GM15510 (cell line): Measurements from ENCODE around the gene RAD17.
A peak's percentile ranks its signal among the peaks of the same experiment; 100 is the strongest.

Experiments
- POLR2A ChIP-seq: IDR thresholded peaks from 3 replicates; pipeline ENCODE4 v1.6.1; 2011; ENCODE audit warnings: borderline replicate concordance; ENCODE audit not compliant: insufficient read length; ENCODE audit errors: extremely low read depth

Gene RAD17

DNA sequence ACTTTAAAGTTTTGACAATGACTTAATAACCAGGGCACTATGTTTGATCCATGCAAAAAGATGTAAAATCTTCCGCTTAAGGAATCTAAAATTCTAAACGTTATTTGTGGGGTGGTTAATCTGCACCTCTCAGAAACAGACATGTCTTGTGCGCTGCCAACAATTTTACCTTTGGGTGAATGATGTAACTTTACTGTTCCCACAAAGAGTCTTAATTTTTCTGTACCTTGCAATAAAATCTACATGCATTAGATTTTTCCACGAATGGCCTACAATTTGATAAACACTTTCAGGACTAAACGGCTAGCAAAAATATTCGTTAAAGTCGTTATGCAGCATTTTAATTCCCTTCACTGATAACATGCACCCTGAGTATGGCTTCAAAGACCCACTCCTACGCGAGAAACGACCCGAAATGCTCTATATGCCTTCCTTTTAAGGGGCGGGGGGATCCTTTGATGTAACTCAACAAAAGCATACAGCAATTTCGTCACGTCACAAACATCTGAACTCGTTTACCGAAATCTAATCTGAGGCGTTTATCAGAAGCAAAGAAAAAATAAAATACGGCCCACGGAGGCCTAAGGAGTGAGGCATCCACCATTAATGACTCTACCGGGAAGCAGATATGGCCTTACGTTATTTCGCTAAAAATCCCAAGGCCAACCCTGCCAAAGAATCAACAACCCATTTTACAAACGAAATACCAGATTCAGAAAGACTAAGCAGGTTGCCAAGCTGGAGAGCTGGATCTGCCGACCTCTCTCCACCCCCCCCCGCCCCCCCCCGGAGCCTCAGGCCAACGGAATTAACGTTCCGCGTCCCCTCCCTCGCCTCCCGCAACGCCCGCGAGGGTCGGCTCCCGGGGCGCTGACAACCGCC is 919 bp upstream of the RAD17 start:
- TF ChIP-seq POLR2A = no peak

DNA sequence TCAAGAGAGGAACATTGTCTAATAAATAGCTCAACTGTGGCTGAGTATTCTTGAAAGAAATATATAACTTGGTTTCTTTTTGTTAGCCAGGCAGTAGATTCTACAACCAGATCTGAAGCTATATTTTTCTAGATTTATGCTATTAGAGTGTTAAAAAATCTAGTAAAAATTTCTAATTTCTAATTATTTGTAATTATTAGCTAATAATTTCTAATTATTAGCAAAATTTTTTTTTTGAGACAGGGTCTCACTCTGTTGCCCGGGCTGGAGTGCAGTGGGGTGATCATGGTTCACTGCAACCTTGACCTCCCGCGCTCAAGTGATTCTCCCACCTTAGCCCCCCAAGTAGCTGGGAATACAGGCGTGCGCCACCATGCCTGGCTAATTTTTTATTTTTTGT is 2.8 kb downstream of the RAD17 start:
- no peak for TF ChIP-seq POLR2A

DNA sequence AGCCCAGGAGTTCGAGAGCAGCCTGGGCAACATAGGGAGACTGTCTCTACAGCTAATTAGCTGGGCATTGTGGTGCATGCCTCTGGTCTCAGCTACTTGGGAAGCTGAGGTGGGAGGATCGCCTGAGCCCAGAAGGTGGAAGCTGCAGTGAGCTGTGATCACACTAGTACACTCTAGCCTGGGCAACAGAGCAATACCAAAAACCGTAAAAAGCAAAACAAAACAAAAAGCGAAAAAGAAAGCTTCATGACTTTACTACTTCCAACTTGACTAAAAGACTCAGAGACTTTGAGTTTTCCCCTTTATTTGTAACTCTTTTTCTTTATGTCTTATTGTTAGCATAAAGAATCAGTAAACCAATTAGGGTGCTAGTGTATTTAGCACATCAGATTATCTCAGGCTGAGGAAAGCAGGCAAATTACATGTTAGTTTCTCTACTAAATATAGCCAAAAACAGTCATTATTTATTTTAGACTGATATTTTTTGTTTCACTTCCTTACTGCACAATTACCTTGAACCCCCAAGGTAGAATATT is 5.4 kb downstream of the RAD17 start:
- TF ChIP-seq POLR2A = no peak

DNA sequence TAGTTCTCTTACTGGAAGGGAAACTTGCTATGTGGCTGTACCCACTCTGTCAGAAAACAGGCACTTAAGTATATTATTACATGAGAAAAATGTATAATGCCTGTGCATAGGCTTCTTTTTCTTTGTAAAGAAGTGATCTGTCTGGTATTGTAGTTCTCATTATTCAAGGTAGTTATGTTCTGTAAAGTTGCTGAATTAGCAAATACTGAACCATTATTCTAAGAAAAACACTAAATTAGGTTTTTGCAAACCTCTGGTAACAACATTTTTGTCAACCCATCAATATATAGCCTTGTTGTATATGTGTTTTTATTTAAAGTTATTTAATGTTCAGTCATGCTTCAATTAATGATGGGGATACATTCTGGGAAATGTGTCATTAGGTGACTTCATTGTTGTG is 8.8 kb downstream of the RAD17 start:
- no peak for TF ChIP-seq POLR2A

DNA sequence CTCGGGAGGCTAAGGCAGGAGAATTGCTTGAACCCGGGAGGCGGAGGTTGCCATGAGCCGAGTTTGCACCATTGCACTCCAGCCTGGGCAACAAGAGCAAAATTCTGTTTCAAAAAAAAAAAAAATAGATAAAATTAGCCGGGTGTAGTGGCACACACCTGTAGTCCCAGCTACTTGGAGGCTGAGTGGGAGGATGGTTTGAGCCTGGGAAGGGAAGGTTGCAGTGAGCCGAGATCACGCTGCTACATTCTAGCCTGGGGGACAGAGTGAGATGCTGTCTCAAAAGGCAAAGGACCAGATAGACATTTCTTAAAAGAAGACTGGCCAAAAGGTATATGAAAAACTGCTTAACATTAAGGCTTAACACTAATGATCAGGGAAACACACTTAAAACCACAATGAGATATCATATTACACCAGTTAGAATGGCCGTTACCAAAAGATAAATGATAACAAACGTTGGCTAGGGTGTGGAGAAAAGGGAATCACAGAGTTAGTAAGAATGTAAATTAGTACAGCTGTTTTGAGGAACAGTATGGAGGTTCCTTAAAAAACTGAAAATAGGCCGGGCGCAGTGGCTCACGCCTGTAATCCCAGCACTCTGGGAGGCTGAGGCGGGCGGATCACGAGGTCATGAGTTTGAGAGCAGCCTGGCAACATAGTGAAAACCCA is 35.2 kb downstream of the RAD17 start:
- TF ChIP-seq POLR2A = no peak

DNA sequence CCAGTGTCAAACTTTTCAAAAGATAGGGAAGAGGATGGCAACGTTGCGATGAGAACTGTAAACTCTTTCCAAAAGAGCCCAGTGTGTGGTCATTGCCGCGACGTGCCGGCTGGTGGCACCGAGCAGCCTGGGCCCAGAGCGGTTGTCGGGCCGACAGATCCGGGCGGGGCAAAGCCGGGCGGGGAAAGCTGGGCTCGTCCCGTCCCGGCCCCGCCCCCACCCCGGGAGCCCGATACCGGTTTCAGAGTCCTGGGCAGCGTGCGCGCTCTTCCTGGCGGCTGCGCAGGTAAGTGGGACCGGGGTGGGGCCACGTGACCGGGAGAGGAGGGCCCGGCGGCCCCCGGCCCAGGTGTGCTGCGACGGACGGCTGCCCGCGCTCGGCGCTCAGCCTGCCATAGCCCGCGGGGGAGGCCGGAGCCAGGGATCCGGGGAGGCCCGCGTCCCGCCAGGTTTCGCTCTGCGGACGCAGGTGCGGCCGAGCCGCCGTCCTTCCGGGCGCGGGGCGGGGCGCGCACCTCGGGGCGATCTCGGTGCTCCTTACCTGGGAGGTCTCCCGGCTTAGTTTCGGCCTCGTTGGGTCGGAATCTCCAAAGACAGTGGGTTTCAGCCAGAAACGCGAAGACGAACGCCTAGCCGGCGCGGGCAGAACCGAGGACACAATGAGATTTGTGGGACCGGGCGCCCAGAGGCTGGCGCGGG is 45.4 kb downstream of the RAD17 start, which contains the start of gene MARVELD2:
TSS of gene MARVELD2 (plus strand) at position 232 of the 699 bp plus-strand sequence. CDS start 4,270 bp downstream, outside the sequence.
- peak; percentile 21 for TF ChIP-seq POLR2A

DNA sequence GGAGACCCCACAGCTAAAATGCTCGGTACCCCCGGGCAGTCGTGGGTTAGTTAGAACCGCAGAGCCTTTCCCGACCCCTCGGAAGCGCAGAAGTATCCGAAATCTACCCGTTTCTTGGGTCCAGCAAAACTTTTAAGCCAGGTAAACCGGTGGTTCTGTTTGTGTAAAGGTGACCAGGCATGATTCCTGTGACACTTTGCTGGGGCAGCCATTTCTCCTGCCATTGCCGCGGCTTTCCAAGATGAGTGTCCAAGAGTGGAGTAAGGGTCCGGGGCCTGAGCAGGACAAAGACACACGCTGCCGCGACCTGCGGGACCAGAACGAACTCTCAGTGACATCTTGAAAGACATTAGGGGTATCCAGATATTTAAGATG is 46.0 kb downstream of the RAD17 start:
- no peak for TF ChIP-seq POLR2A

DNA sequence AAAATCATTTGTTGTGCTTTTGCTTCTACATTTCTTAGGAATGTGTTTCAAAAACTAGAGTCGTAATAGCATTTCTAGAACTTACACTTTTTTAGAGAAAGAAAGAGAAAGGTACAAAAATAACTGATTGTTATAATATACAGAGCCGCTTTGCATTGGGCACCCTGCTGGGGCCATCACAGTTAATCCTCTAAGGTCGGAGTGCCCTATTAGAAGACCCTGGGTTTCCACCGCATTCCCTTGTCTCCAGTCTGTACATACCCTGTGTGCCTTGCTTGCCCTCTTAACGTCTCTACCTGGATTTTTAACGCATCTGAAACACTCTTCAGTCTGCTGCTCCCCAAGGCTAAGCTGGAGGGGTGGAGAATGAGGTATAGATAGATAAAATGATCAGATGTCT is 46.6 kb downstream of the RAD17 start:
- no peak for TF ChIP-seq POLR2A

DNA sequence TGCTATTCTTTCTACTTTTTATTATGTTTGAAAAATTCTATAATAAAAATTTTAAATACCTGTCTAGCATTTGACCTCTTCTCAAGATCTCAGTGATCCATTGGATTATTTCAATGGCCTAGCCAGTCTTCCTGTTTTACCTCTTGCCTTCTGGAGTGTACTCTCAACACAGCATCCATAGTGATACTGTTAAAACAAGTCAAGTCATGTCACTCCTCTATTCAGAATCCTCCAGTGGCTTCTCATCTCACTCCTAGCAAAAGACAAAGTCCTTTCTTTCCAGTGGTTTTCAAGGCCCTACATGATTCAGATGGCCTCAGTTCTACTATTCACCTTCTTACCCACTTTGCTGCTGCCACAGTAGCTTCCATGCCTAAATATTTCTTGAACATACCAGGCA is 47.1 kb downstream of the RAD17 start:
- no peak for TF ChIP-seq POLR2A

DNA sequence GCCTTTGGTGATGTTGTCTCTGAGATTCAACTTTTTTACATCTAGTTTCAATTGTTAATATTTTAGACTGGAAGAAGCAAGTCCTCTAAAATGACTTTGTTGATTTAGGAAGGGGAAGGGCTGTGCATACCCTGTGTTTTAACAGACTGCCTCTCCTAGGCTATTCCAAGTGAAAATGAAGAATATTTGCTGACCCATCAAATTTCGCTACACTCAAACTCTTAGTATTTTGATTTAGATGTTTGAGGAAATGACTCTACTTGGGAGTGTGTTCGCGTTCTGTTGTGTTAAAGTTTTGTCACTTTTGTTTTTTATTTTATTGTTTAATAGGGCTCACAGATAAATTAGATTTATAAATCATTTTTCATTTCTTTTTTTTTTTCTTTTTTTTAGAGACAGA is 48.9 kb downstream of the RAD17 start:
- TF ChIP-seq POLR2A = no peak

DNA sequence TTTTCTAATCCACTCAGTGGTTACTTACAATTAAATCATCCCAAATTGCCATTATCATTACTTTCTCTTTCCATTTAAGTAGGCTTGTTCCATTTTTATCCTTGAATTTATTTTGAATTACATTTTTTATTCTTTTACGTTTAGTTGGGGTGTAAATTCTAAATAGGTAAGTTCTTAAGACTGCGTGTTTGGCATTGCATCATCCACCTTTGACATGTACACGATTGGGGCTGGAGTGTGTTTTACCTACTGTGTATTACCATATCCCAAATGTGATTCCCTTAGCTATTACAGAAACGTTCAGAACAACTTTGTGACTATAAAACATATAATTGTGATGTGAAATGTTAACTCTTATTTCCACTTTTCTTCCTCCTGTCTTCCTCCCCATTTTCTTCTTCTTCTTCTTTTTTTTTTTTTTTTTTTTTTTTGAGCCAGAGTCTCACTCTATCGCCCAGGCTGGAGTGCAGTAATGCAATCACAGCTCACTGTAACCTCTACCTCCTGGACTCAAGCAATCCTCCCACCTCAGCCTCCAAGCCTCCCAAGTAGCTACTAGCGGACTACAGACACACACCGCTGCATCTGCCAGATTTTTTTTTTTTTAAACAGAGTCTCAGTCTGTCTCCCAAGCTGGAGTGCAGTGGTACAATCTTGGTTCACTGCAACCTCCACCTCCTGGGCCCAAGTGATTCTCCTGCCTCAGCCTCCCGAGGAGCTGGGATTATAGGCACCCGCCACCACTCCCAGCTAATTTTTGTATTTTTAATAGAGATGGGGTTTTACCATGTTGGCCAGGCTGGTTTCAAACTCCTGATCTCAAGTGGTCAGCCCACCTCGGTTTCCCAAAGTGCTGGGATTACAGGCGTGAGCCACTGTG is 62.0 kb downstream of the RAD17 start:
- TF ChIP-seq POLR2A = no peak

DNA sequence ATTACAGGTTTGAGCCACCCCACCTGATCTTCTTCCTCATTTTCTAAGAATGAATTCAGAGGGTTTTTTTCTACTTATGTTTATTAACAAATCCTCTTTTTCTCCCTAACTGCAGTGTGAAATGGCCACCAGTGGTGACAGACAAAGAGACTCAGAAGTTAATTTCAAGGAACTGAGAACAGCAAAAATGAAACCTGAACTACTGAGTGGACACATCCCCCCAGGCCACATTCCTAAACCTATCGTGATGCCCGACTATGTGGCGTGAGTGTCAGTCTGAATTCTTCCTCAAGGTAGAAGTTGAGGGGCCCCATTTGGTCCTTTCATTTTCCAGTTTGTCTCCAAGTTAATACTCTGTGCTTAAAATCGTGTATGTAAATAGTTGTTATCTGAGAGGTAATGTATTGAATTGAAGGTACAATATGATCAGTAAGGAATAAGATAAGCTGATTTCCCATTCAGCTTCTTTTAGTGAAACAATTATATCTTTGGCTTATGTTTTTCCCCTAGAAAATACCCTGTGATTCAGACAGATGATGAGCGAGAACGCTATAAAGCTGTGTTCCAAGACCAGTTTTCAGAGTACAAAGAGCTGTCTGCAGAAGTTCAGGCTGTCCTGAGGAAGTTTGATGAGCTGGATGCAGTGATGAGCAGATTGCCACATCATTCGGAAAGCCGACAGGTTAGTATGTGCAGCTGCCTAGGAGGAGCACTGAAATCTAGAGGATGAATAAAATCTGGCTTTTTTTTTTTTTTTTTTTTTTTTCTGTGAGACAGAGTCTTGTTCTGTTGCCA is 63.0 kb downstream of the RAD17 start:
- TF ChIP-seq POLR2A = no peak

DNA sequence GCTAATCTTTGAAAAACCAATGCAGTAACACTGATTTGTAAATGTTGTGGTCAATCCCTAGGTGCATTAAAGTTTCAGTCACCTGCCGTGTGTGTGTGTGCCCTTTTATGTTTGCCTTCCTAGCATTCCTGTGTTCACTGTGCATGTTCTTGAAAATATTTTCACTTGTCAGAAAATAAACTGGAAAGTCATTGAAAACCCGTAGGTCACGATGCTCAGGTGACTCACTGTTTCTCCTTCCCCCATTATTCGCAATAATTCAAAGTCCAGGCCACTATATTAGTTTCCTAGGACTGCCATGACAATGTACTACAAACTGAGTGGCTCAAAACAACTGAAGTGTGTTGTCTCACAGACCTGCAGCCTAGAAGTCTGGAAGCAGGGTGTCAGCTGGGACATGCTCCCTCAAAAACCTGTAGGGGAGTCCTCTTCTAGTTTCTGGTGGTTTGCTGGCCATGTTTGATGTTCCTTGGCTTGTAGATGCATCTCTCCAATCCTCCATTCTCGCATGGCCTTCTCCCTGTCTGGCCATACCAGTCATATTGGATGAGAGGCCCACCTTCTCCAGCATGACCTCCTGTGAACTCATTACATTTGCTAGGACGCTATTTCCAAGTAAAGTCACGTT is 74.6 kb downstream of the RAD17 start:
- TF ChIP-seq POLR2A = no peak
